HuH-7.5 (cell line): ENCODE results near the gene VKORC1.

ENCODE experiments used
- DNase-seq: peaks from one replicate; pipeline ENCODE4 v3.0.0; 2011; ENCODE audit warnings: low spot score

VKORC1 gene

GRCh38 chr16:31130336-31130891, 35.8 kb upstream of the VKORC1 start:
- no peak for DNase-seq

- no peak for DNase-seq
Observed at GRCh38 chr16:31129568-31130335, 35.2 kb upstream of the VKORC1 start.

- DNase-seq: no peak
Observed at GRCh38 chr16:31128711-31129567, 34.3 kb upstream of the VKORC1 start.

- no peak for DNase-seq
Observed at GRCh38 chr16:31127182-31127581, 32.6 kb upstream of the VKORC1 start.

- no peak for DNase-seq
Observed at GRCh38 chr16:31125844-31126243, 31.2 kb upstream of the VKORC1 start.

GRCh38 chr16:31120129-31120528, 25.5 kb upstream of the VKORC1 start:
- no peak for DNase-seq

- DNase-seq: no peak
Observed at GRCh38 chr16:31118223-31119155, 23.9 kb upstream of the VKORC1 start.

- peak; percentile 96 for DNase-seq
Observed at GRCh38 chr16:31117384-31118222, 23.0 kb upstream of the VKORC1 start, which contains the start of gene KAT8. KAT8 (plus strand) TSS chr16:31117664; CDS start chr16:31117682, 18 bp downstream.

GRCh38 chr16:31114468-31114867, 19.9 kb upstream of the VKORC1 start:
- DNase-seq: no peak

GRCh38 chr16:31113121-31114120, 18.8 kb upstream of the VKORC1 start:
- no peak for DNase-seq

GRCh38 chr16:31112711-31113110, 18.1 kb upstream of the VKORC1 start:
- no peak for DNase-seq

- DNase-seq: no peak
Observed at GRCh38 chr16:31111881-31112466, 17.4 kb upstream of the VKORC1 start.

- no peak for DNase-seq
Observed at GRCh38 chr16:31110106-31111034, 15.8 kb upstream of the VKORC1 start.

GRCh38 chr16:31109622-31110021, 15.0 kb upstream of the VKORC1 start:
- DNase-seq: no peak

- no peak for DNase-seq
Observed at GRCh38 chr16:31108794-31109558, 14.4 kb upstream of the VKORC1 start.

GRCh38 chr16:31108035-31108793, 13.6 kb upstream of the VKORC1 start, which contains the start of gene BCKDK:
BCKDK (plus strand) TSS chr16:31108386; CDS start chr16:31109224, 838 bp downstream.
- DNase-seq: peak; percentile 87
